HepG2 (cell line): Measurements from ENCODE around the gene MCM3AP. TPM values are rescaled to one million over a fixed set of nuclear protein-coding genes. Genes with fewer than 3 reads are reported as not detected.
A peak's percentile ranks its signal among the peaks of the same experiment; 100 is the strongest.

Experiments used
- ARID4A ChIP-seq: sonication (generic); formaldehyde crosslinking; IDR thresholded peaks from 2 replicates; pipeline ENCODE4 v1.5.0; 2020; ENCODE audit warnings: mild to moderate bottlenecking, missing genetic modification reagents, borderline replicate concordance
- CCDC6 ChIP-seq: sonication (generic); formaldehyde crosslinking; IDR thresholded peaks from 2 replicates; pipeline ENCODE4 v1.8.1; 2022; ENCODE audit warnings: mild to moderate bottlenecking, missing genetic modification reagents, moderate library complexity
- KDM5B ChIP-seq: sonication (generic); formaldehyde crosslinking; IDR thresholded peaks from 2 replicates; pipeline ENCODE4 v1.4.0; 2020; ENCODE audit warnings: missing genetic modification reagents, mild to moderate bottlenecking, borderline replicate concordance
- KIAA2018 ChIP-seq: sonication (generic); formaldehyde crosslinking; IDR thresholded peaks from 2 replicates; pipeline ENCODE4 v1.5.0; 2020; ENCODE audit warnings: mild to moderate bottlenecking, missing genetic modification reagents, borderline replicate concordance
- RNF2 ChIP-seq: fragments of 450-650 bp; conservative IDR thresholded peaks from 2 replicates; pipeline ENCODE4 v1.6.1; 2016; ENCODE audit warnings: low read depth
- SMAD3 ChIP-seq: sonication (generic); formaldehyde crosslinking; IDR thresholded peaks from 2 replicates; pipeline ENCODE4 v1.4.0; 2020; ENCODE audit warnings: missing genetic modification reagents
- USF2 ChIP-seq, 2 experiments: sonication (generic) in 1 of 2; formaldehyde crosslinking in 1 of 2; IDR thresholded peaks; 2 replicates each; pipeline versions ENCODE4 v1.5.1 to v1.6.1; 2011 to 2020; ENCODE audit warnings: borderline replicate concordance in 1 of 2, low read depth in 1 of 2, low read length in 1 of 2, mild to moderate bottlenecking in 1 of 2, missing genetic modification reagents in 1 of 2, moderate library complexity in 1 of 2
- ZBTB44 ChIP-seq: sonication (generic); formaldehyde crosslinking; IDR thresholded peaks from 2 replicates; pipeline ENCODE4 v1.4.0; 2020; ENCODE audit warnings: missing genetic modification reagents
- ZNF792 ChIP-seq: IDR thresholded peaks from 2 replicates; pipeline ENCODE4 v1.6.1; 2016
- polyA plus RNA-seq, 8 experiments: library from polyadenylated mRNA; depleted of rRNA in 3 of 8; stranded (reverse) in 7 of 8; unstranded in 1 of 8; fragments of >200 nt; fragmentation: Illumina TruSeq in 4 of 8; extraction: Trizol in 4 of 8; gene quantifications; 2 replicates each; pipeline versions ENCODE4 v1.2.1 to v1.2.3, GENCODE V29; 2011 to 2016; ENCODE audit warnings: low read depth in 4 of 8, missing spikeins in 1 of 8, mixed read lengths in 1 of 8; ENCODE audit not compliant: insufficient read depth in 1 of 8
- total RNA-seq, 5 experiments: library from RNA; depleted of rRNA; stranded (reverse); fragments of >200 nt; fragmentation: Illumina TruSeq; extraction: Trizol; gene quantifications; 2 replicates each; pipeline ENCODE4 v1.2.3, GENCODE V29; 2016; ENCODE audit warnings: low read depth in 1 of 5

MCM3AP gene
- total and polyA plus RNA-seq, 2 of the 13 experiments (the other 11 are each of a cell fraction or from before 2014, with no cell fraction given): 27.0 to 54.7 TPM

- TF ChIP-seq SMAD3 (CRISPR knock-in tag) (no peak), CCDC6 (no peak), KDM5B (CRISPR knock-in tag) (peak; percentile 71; the same call in 1 of the 2 replicates), ZNF792 (CRISPR knock-in tag) (0 out of 2 replicates have a peak, but pooled peaks have one; percentile 33), ZBTB44 (no peak), RNF2 (peak; percentile 55; the same call in 1 of the 2 replicates), USF2 (IDR thresholded peaks at IDR 0.05; ENCODE audit: low read depth, low read length) (peak; percentile 83), USF2 (CRISPR knock-in tag; IDR thresholded peaks at IDR 0.05; ENCODE audit: borderline replicate concordance) (peak; percentile 83; the same call in 1 of the 2 replicates), KIAA2018 (CRISPR knock-in tag) (no peak), ARID4A (CRISPR knock-in tag) (peak; percentile 78; the same call in 1 of the 2 replicates)
Measured at GRCh38 chr21:46295996-46296752, 10.8 kb upstream of the MCM3AP start (continued).
